Common myeloid progenitor, CD34-positive (primary cell): ENCODE measurements around the gene TMEM80.

ENCODE experiments used
- CTCF ChIA-PET: fragments of 350-600 bp; sonication (Branson Sonifier 250); formaldehyde crosslinking; loops from one replicate; lab custom pipeline; 2021; ENCODE audit warnings: antibody characterized with exemption; lab: Charles Lee
- POLR2A ChIA-PET: fragments of 350-600 bp; sonication (Branson Sonifier 250); formaldehyde crosslinking; loops from one replicate; lab custom pipeline; 2021; ENCODE audit warnings: antibody characterized with exemption; lab: Charles Lee
- DNase-seq, 3 donors: peaks; one replicate each; pipeline versions ENCODE4 v3.0.0 to v3.0.0-alpha.2; 2013
- H3K27ac ChIP-seq, 2 experiments: 1 replicate in 1 of 2; 2 replicates in 1 of 2; pipeline ENCODE4 v1.7.0; 2013; ENCODE audit warnings: inconsistent platforms in 2 of 2, low read length in 2 of 2, mild to moderate bottlenecking in 2 of 2, low read depth in 1 of 2, moderate library complexity in 1 of 2; ENCODE audit not compliant: severe bottlenecking in 2 of 2, insufficient read depth in 1 of 2, poor library complexity in 1 of 2
- H3K27me3 ChIP-seq, 5 experiments: replicated peaks in 2 of 5; 1 replicate in 3 of 5; 2 replicates in 2 of 5; pipeline versions ENCODE4 v1.6.1 to v1.7.0; 2013; ENCODE audit warnings: low read length in 4 of 5, mild to moderate bottlenecking in 2 of 5, moderate library complexity in 2 of 5, inconsistent platforms in 1 of 5; ENCODE audit not compliant: insufficient read depth in 5 of 5, control insufficient read depth in 4 of 5
- H3K36me3 ChIP-seq, 4 experiments: 1 replicate in 2 of 4; 2 replicates in 2 of 4; pipeline versions ENCODE4 v1.6.1 to v1.7.0; 2013; ENCODE audit warnings: low read length in 3 of 4, control low read depth in 1 of 4, mild to moderate bottlenecking in 1 of 4; ENCODE audit not compliant: control insufficient read depth in 4 of 4, insufficient read depth in 4 of 4
- H3K4me1 ChIP-seq, 4 experiments: 1 replicate in 3 of 4; 2 replicates in 1 of 4; pipeline versions ENCODE4 v1.6.1 to v1.7.1; 2013; ENCODE audit warnings: low read length in 3 of 4, mild to moderate bottlenecking in 3 of 4, control low read depth in 1 of 4, inconsistent platforms in 1 of 4, moderate library complexity in 1 of 4; ENCODE audit not compliant: control insufficient read depth in 4 of 4, insufficient read depth in 4 of 4; ENCODE audit errors: control extremely low read depth in 1 of 4
- H3K4me3 ChIP-seq, 7 experiments: 1 replicate in 4 of 7; 2 replicates in 3 of 7; pipeline versions ENCODE4 v1.5.1 to v1.7.0; 2013; ENCODE audit warnings: mild to moderate bottlenecking in 7 of 7, low read length in 6 of 7, moderate library complexity in 6 of 7, inconsistent platforms in 2 of 7, low read depth in 2 of 7, control low read depth in 1 of 7; ENCODE audit not compliant: insufficient read depth in 4 of 7, control insufficient read depth in 1 of 7; ENCODE audit errors: extremely low read depth in 1 of 7
- H3K9me3 ChIP-seq, 5 experiments: 1 replicate in 4 of 5; 2 replicates in 1 of 5; pipeline versions ENCODE4 v1.6.1 to v1.7.1; 2013; ENCODE audit warnings: low read length in 4 of 5, mild to moderate bottlenecking in 2 of 5, inconsistent platforms in 1 of 5, low read depth in 1 of 5, moderate library complexity in 1 of 5; ENCODE audit not compliant: control insufficient read depth in 4 of 5, insufficient read depth in 2 of 5; ENCODE audit errors: control extremely low read depth in 1 of 5
- WGBS: methylation state at CpG from one replicate; pipeline ENCODE4 v1.1.5; 2013; ENCODE audit not compliant: insufficient coverage; 5-methylcytosine and 5-hydroxymethylcytosine counted together

The TMEM80 gene

DNA sequence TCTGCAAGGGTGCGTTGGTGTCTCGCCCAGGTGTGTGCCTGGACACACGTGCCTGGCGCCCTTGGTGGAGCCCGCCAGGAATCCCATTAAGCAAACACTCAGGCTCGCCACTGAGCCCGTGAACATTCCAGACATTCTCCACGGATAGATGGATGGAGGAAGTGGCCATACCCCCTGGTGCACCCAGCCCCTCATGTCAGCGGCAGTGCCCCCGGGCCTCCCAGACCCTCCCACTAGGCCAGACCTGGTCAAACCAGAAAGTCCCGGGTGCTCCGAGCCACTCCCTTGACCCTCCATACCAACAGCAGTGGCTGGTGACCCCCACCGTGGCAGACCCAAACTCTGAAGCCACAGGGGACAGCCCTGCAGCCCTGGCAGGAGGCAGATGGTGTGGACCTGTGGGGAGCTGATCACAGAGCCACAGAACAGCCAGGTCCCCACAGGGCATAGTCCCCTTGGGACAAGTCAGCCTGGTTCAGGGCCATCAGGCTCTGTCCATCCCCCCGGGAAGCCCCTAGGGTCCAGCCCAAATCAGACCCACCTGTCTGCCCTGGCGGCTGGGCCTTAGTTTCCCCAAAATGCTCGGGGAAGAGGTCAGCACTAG lies 12.3 kb downstream of the TMEM80 start:
- POLR2A ChIA-PET = no interaction called here
- 97% methylated on average over 14 of the region's 16 CpGs for WGBS
- Histone ChIP-seq H3K27me3 (peaks cover 0 to 60% (median 8%) of the 10 kb centered on the region in 5 experiments), H3K36me3 (peaks cover 0 to 4% (median 0%) of the 10 kb centered on the region in 4 experiments), H3K9me3 (no peaks in the 10 kb centered on the region), H3K27ac (no peak overlapping the region), H3K4me1 (peaks cover 0 to 22% (median 10%) of the 10 kb centered on the region in 4 experiments), H3K4me3 (no peak overlapping the region)
- no peak for DNase-seq
- CTCF ChIA-PET = interaction anchor here (1.5 kb wide), 1 partner anchor 18 kb away, joined by 4 read pairs; no protein-coding TSS in a partner anchor

DNA sequence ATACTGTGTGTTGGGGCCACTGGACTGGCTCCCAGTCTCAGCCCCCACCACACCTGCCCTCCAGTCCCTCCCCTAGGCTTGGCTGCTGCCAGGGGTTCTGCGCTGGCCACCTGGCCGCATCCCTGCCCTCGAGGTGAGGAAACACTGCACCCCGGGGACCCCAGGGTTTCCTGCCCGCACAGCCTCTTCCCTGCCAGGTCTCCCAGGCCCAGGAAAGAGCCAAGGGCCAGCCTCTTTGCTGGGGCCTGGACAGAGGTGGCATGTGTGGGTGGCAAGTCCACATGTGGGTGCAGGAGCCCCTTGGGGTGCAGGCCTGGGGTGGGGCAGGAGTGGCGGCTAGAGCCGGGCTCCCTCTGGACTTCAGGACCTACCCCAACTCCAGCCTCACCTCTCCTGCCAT lies 12.9 kb downstream of the TMEM80 start:
- POLR2A ChIA-PET = no interaction called here
- 70% methylated on average over 5 of the region's 7 CpGs for WGBS
- Histone ChIP-seq H3K27me3 (peaks cover 0 to 60% (median 8%) of the 10 kb centered on the region in 5 experiments), H3K27ac (no peak overlapping the region), H3K4me3 (no peak overlapping the region), H3K9me3 (no peaks in the 10 kb centered on the region), H3K36me3 (peaks cover 0 to 4% (median 0%) of the 10 kb centered on the region in 4 experiments), H3K4me1 (peaks cover 0 to 22% (median 10%) of the 10 kb centered on the region in 4 experiments)
- CTCF ChIA-PET = no interaction called here
- no peak for DNase-seq

DNA sequence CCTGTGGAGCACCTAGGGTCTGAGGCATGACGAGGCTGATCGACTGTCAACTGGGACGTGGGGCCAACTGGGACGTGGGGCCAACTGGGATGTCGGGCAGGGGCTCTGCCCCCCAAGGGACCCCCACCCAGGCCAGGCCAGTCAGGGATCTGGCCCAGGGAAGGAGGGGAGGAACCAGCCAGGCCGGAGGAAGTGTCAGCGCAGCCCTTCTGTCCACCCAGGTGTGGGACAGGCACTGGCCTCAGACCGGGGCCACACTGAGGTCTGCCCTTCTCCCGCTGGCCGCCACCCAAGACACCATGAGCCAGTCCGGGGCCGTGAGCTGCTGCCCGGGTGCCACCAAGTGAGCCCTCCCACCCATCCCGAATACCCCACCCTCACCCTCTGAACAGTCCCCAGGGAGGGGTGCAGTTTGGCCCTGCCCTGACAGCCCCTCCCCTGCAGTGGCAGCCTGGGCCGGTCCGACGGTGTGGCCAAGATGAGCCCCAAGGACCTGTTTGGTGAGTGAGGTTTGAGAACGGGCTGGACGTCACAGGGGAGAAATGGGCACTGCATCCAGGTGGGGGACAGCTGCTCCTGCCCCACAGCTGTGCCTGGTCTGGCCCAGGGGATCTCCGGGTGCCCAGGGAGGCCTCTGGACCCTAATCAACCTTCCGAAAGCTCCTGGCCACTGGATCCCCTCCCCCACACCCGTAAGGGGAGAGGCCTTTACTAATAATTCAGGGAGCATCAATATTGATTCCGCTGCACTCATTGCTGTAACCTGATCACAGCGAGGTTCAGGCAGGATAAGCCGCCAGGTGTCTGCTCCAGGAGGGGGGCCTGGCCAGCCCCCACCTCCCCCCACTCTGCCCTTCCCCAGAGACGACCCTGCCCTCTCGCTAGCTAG lies 13.7 kb downstream of the TMEM80 start:
- ChIA-PET CTCF (interaction anchor here (0.8 kb wide), 1 partner anchor 13 kb away, joined by 3 read pairs; no protein-coding TSS in a partner anchor), POLR2A (no interaction called here)
- Histone ChIP-seq H3K27me3 (peaks cover 0 to 60% (median 8%) of the 10 kb centered on the region in 5 experiments), H3K9me3 (no peaks in the 10 kb centered on the region), H3K36me3 (peaks cover 0 to 2% (median 0%) of the 10 kb centered on the region in 4 experiments), H3K4me3 (no peak overlapping the region), H3K4me1 (peaks cover 0 to 22% (median 10%) of the 10 kb centered on the region in 4 experiments), H3K27ac (no peak overlapping the region)
- DNase-seq = no peak
- WGBS = 89% methylated on average over 23 of the region's 27 CpGs

DNA sequence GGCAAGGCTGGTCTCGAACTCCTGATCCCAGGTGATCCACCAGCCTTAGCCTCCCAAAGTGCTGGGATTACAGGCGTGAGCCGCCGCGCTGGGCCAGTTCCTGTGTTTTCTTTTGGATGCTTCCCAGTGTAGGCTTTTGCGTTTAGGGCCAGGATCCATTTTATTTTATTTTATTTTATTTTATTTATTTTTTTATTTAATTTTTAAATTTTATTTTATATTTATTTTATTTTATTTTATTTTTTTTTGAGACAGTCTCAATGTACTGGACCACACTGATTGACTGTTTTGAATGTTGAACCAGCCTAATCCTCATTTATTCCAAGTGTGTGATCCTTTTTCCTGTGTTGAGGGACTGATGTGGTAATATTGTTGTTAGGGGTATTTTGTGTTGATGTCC lies 18.8 kb downstream of the TMEM80 start:
- WGBS = 88% methylated on average over 1 of the region's 6 CpGs

DNA sequence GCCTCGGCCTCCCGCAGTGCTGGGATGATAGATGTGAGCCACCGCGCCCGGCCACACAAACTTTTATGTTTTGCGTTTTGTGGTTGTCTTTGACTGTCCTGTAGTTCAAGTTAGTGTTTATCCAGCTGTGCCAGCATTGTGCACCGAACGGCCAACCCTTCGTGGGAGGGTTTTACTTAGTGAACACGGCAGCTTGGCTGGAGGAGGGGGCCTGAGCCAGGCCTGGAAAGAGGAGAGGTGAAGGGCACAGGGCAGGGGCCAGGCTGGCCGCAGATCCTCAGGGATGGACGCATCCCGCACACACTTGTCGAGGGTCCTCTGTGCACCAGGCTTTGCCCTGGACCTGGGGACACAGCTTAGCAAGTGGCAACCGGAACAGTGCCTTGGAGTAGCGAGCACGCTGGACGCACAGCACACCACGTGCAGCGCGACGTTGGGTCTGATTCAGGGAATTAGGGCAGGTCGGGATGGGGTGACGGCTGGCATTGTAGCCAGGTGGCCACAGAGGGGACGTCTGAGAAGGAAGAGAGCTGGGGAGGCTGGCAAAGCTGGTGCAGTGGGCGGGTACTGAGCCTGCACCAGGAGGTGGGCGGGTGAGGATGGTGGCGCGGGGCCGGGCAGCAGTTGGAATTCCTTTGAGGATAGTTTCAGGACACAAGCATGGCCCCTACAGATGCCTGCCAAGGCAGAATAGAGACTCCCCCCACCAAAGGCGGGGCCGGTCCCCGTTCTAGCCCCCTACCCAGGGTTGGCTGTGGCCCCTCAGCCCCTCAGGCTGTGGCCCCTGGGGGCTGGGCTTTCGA lies 23.8 kb downstream of the TMEM80 start:
- ChIA-PET POLR2A (no interaction called here), CTCF (interaction anchor here (2.1 to 15.0 kb wide), 2 partner anchors 16 to 28 kb away, joined by 7 to 133 read pairs; partner anchors contain the start of gene TALDO1)
- 93% methylated on average over 31 of the region's 34 CpGs for WGBS
- H3K4me1 ChIP-seq = peaks cover 0 to 22% (median 21%) of the 10 kb centered on the region in 4 experiments
- peaks cover 0 to 36% (median 8%) of the 10 kb centered on the region in 5 experiments for H3K27me3 ChIP-seq
- H3K27ac ChIP-seq = no peak overlapping the region
- no peaks in the 10 kb centered on the region for H3K36me3 ChIP-seq
- H3K4me3 ChIP-seq = no peak overlapping the region
- DNase-seq = no peak
- peaks cover 0 to 3% (median 0%) of the 10 kb centered on the region in 5 experiments for H3K9me3 ChIP-seq

More for the DNA sequence above, 18.8 kb downstream of the TMEM80 start:
- H3K27ac ChIP-seq = no peak overlapping the region
- H3K4me1 ChIP-seq = peaks cover 0 to 7% (median 1%) of the 10 kb centered on the region in 4 experiments
- no peak overlapping the region for H3K4me3 ChIP-seq
- peaks cover 0 to 23% (median 4%) of the 10 kb centered on the region in 5 experiments for H3K27me3 ChIP-seq
- no peak for DNase-seq
- H3K36me3 ChIP-seq = no peaks in the 10 kb centered on the region
- POLR2A ChIA-PET = no interaction called here
- peaks cover 0 to 3% (median 0%) of the 10 kb centered on the region in 5 experiments for H3K9me3 ChIP-seq
- CTCF ChIA-PET = no interaction called here

DNA sequence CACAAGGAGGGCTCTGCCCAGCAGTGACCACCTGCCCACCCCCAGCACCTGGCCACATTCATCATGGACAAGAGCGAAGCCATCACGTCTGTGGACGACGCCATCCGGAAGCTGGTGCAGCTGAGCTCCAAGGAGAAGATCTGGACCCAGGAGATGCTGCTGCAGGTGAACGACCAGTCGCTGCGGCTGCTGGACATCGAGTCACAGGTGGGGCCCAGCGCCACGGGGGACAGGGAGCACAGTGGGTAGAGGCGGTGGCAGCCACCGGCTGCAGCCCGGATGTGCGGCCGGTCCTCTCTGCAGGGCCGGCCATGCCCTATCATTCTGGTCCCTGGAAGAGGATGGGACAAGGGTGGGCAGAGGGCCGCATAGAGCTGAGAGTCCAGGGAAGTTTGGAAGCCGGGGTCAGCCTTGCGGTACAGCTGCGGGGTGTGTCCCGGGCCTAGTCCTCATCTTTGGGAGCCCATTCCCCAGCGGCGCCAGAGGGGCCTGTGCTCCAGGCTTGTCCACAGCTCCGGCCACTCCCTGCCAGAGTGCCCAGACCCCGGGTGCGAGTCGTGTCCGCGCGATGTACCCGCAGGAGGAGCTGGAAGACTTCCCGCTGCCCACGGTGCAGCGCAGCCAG lies 24.5 kb downstream of the TMEM80 start:
- H3K4me1 ChIP-seq = peaks cover 0 to 22% (median 21%) of the 10 kb centered on the region in 4 experiments
- peak overlapping the region in 3 of 7 experiments; percentile 23 to 34 (median 32) for H3K4me3 ChIP-seq
- peaks cover 0 to 3% (median 0%) of the 10 kb centered on the region in 5 experiments for H3K9me3 ChIP-seq
- 66% methylated on average over 33 of the region's 35 CpGs for WGBS
- no peaks in the 10 kb centered on the region for H3K36me3 ChIP-seq
- ChIA-PET CTCF (interaction anchor here (2.1 to 15.0 kb wide), 2 partner anchors 17 to 27 kb away, joined by 7 to 133 read pairs; partner anchors contain the start of gene TALDO1), POLR2A (interaction anchor here (1.1 kb wide), 1 partner anchor 23 kb away, joined by 5 read pairs; no protein-coding TSS in a partner anchor)
- peaks cover 0 to 43% (median 12%) of the 10 kb centered on the region in 5 experiments for H3K27me3 ChIP-seq
- no peak for DNase-seq
- H3K27ac ChIP-seq = no peak overlapping the region
